Measurements from ENCODE around the gene EFCAB9. TPM values are rescaled to one million over a fixed set of nuclear protein-coding genes. Genes with fewer than 3 reads are reported as not detected.

EFCAB9 gene
- total and polyA plus RNA-seq, 4 donors, result not detected

GRCh38 chr5:172163346-172163745, 30.6 kb upstream of the EFCAB9 start:
- TF ChIP-seq JUND (IDR thresholded peaks at IDR 0.05) (no peak), FOXA1 (IDR thresholded peaks at IDR 0.05) (no peak), GABPA (IDR thresholded peaks at IDR 0.05 in 1 of 2, conservative IDR thresholded peaks at IDR 0.05 in 1 of 2) (no peak), ZBTB33 (IDR thresholded peaks at IDR 0.05) (no peak), NR2F2 (IDR thresholded peaks at IDR 0.05) (no peak), EGR1 (IDR thresholded peaks at IDR 0.05; ENCODE audit: low read depth in 2 of 2) (no peak), CTCF (IDR thresholded peaks at IDR 0.05; ENCODE audit: low read depth, low read length, missing input control) (no peak), REST (IDR thresholded peaks at IDR 0.05) (no peak), TAF1 (conservative IDR thresholded peaks at IDR 0.05) (no peak), RAD21 (IDR thresholded peaks at IDR 0.05) (no peak), HNF4A (conservative IDR thresholded peaks at IDR 0.05) (no peak), HNF4G (IDR thresholded peaks at IDR 0.05) (no peak), FOXA2 (IDR thresholded peaks at IDR 0.05) (no peak), SP1 (IDR thresholded peaks at IDR 0.05) (no peak), MAX (IDR thresholded peaks at IDR 0.05) (no peak), YY1 (IDR thresholded peaks at IDR 0.05) (no peak)
- Histone ChIP-seq H3K27me3 (ENCODE audit: control insufficient read depth in 4 of 4, insufficient read depth in 4 of 4, low read length in 3 of 4) (no peaks in the 10 kb centered on the region), H3K9ac (ENCODE audit: low read depth in 1 of 2, low read length in 2 of 2) (no peak overlapping the region), H3K4me1 (ENCODE audit: control insufficient read depth in 4 of 4, insufficient read depth in 4 of 4, low read length in 3 of 4) (peaks cover 0 to 7% (median 2%) of the 10 kb centered on the region in 4 donors), H3K27ac (ENCODE audit: low read depth in 1 of 2, low read length in 2 of 2) (no peak overlapping the region), H3K36me3 (ENCODE audit: control insufficient read depth in 4 of 4, insufficient read depth in 3 of 4, low read depth in 1 of 4, low read length in 3 of 4) (no peaks in the 10 kb centered on the region), H3K9me3 (ENCODE audit: control insufficient read depth in 4 of 4, low read length in 3 of 4) (no peaks in the 10 kb centered on the region), H3K4me3 (ENCODE audit: low read depth in 1 of 3, low read length in 3 of 3) (no peak overlapping the region)
- no peak for DNase-seq (ENCODE audit: low spot score)
- 64% methylated on average over 4 of the region's 4 CpGs for WGBS

GRCh38 chr5:172164769-172165212, 29.2 kb upstream of the EFCAB9 start:
- DNase-seq (ENCODE audit: low spot score), result no peak
- H3K27me3 ChIP-seq (ENCODE audit: control insufficient read depth in 4 of 4, insufficient read depth in 4 of 4, low read length in 3 of 4), result no peaks in the 10 kb centered on the region
- H3K4me3 ChIP-seq (ENCODE audit: low read depth in 1 of 3, low read length in 3 of 3), result no peak overlapping the region
- no peaks in the 10 kb centered on the region for H3K36me3 ChIP-seq (ENCODE audit: control insufficient read depth in 4 of 4, insufficient read depth in 3 of 4, low read depth in 1 of 4, low read length in 3 of 4)
- H3K27ac ChIP-seq (ENCODE audit: low read depth in 1 of 2, low read length in 2 of 2), result no peak overlapping the region
- 88% methylated on average over 13 of the region's 13 CpGs for WGBS
- no peak overlapping the region for H3K9ac ChIP-seq (ENCODE audit: low read depth in 1 of 2, low read length in 2 of 2)
- peaks cover 0 to 7% (median 2%) of the 10 kb centered on the region in 4 donors for H3K4me1 ChIP-seq (ENCODE audit: control insufficient read depth in 4 of 4, insufficient read depth in 4 of 4, low read length in 3 of 4)
- no peaks in the 10 kb centered on the region for H3K9me3 ChIP-seq (ENCODE audit: control insufficient read depth in 4 of 4, low read length in 3 of 4)
- no peak for TF ChIP-seq ATF3 (IDR thresholded peaks at IDR 0.05)
- TF ChIP-seq HNF4G (IDR thresholded peaks at IDR 0.05), result no peak
- TF ChIP-seq GABPA (IDR thresholded peaks at IDR 0.05 in 1 of 2, conservative IDR thresholded peaks at IDR 0.05 in 1 of 2), result no peak
- no peak for TF ChIP-seq HNF4A (conservative IDR thresholded peaks at IDR 0.05)
- no peak for TF ChIP-seq RXRA (IDR thresholded peaks at IDR 0.05)
- TF ChIP-seq CTCF (IDR thresholded peaks at IDR 0.05; ENCODE audit: low read depth, low read length, missing input control), result no peak
- TF ChIP-seq FOXA2 (IDR thresholded peaks at IDR 0.05), result no peak
- no peak for TF ChIP-seq RAD21 (IDR thresholded peaks at IDR 0.05)
- no peak for TF ChIP-seq YY1 (IDR thresholded peaks at IDR 0.05)
- TF ChIP-seq REST (IDR thresholded peaks at IDR 0.05), result no peak
- no peak for TF ChIP-seq TAF1 (conservative IDR thresholded peaks at IDR 0.05)
